ENCODE results near the gene NMNAT2. TPM values are rescaled to one million over a fixed set of nuclear protein-coding genes. Genes with fewer than 3 reads are reported as not detected.

NMNAT2 gene
- total and polyA plus RNA-seq, 2 of the 13 experiments (the other 11 are each of a cell fraction or from before 2014, with no cell fraction given): not detected

DNA sequence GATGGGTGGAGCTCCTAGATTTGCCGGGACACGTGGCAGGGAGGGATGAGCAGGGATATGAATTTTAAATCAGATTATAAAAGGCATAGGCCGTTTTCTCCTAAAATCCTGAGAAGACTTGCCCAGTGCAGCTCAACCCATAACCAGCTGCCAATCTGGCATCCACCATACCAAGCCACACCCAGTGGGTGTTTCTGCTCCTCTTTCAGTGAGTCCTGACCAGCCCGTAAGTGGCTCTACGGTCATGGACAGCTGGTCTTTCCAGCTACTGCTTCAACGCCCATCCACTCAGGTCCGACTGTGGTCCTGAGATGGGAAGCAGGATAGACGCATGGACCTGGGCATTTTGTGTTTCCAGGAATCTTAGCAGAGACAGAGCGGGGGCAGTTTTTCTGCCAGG lies 124.9 kb downstream of the NMNAT2 start:
- ChIA-PET CTCF (ENCODE audit: low intra/inter-chr PET ratio, low total read pairs) (no interaction called here), POLR2A (no interaction called here)
- Histone ChIP-seq H3K27me3 (ENCODE audit: control insufficient read depth in 1 of 2, insufficient read depth in 2 of 2, low read length in 2 of 2) (peaks cover 1 to 4% of the 10 kb centered on the region in 2 experiments; a peak in 3 of 5 replicates), H3K9me3 (ENCODE audit: low read length) (no peaks in the 10 kb centered on the region), H3K4me3 (replicated peaks in 1 of 3; ENCODE audit: insufficient read depth in 1 of 3, low read depth in 2 of 3, low read length in 3 of 3) (no peak overlapping the region), H2AFZ (ENCODE audit: low read length) (no peak overlapping the region), H3K36me3 (replicated peaks in 1 of 2; ENCODE audit: control insufficient read depth in 1 of 2, insufficient read depth in 2 of 2, low read length in 2 of 2) (no peaks in the 10 kb centered on the region), H4K20me1 (ENCODE audit: insufficient read depth, low read length) (no peaks in the 10 kb centered on the region), H3K9ac (ENCODE audit: insufficient read depth, low read depth, low read length) (no peak overlapping the region), H3K27ac (ENCODE audit: extremely low read length, insufficient read depth, low read length) (no peak overlapping the region), H3K4me2 (ENCODE audit: low read depth, low read length) (no peak overlapping the region), H3K4me1 (ENCODE audit: insufficient read depth, low read length) (no peaks in the 10 kb centered on the region), H3K79me2 (ENCODE audit: insufficient read depth, low read length) (no peaks in the 10 kb centered on the region)
- ATAC-seq: no peak
- FAIRE-seq: no peak
- 51% methylated on average over 9 of the region's 9 CpGs for WGBS (ENCODE audit: low lambda C conversion rate)
- in situ Hi-C loops (cut with HindIII; ENCODE audit: extremely low pct_ligation_motif_present, low pct_unique_long_range_greater_than_20kb): loop anchor here (25.0 kb wide), 1 partner anchor 269 kb away; no protein-coding TSS in a partner anchor
- intact Hi-C loops (cut with micrococcal nuclease; ENCODE audit: unreplicated experiment): no loop called here
- no peak for TF ChIP-seq XBP1 (CRISPR knock-in tag; IDR thresholded peaks at IDR 0.05)
- TF ChIP-seq ZNF317 (CRISPR knock-in tag; IDR thresholded peaks at IDR 0.05): no peak
- no peak for TF ChIP-seq ZBTB1 (CRISPR knock-in tag; IDR thresholded peaks at IDR 0.05; ENCODE audit: borderline replicate concordance)
- TF ChIP-seq HNRNPH1 (optimal IDR thresholded peaks at IDR 0.05; ENCODE audit: low read depth, low read length): no peak
- TF ChIP-seq RBFOX2 (IDR thresholded peaks at IDR 0.05; ENCODE audit: low read depth, low read length): no peak
- TF ChIP-seq HNRNPL (IDR thresholded peaks at IDR 0.05; ENCODE audit: low read depth, low read length): no peak
- no peak for TF ChIP-seq ZNF331 (CRISPR knock-in tag; IDR thresholded peaks at IDR 0.05)
- no peak for TF ChIP-seq SALL2 (CRISPR knock-in tag; IDR thresholded peaks at IDR 0.05)
- TF ChIP-seq, protein P1, sequence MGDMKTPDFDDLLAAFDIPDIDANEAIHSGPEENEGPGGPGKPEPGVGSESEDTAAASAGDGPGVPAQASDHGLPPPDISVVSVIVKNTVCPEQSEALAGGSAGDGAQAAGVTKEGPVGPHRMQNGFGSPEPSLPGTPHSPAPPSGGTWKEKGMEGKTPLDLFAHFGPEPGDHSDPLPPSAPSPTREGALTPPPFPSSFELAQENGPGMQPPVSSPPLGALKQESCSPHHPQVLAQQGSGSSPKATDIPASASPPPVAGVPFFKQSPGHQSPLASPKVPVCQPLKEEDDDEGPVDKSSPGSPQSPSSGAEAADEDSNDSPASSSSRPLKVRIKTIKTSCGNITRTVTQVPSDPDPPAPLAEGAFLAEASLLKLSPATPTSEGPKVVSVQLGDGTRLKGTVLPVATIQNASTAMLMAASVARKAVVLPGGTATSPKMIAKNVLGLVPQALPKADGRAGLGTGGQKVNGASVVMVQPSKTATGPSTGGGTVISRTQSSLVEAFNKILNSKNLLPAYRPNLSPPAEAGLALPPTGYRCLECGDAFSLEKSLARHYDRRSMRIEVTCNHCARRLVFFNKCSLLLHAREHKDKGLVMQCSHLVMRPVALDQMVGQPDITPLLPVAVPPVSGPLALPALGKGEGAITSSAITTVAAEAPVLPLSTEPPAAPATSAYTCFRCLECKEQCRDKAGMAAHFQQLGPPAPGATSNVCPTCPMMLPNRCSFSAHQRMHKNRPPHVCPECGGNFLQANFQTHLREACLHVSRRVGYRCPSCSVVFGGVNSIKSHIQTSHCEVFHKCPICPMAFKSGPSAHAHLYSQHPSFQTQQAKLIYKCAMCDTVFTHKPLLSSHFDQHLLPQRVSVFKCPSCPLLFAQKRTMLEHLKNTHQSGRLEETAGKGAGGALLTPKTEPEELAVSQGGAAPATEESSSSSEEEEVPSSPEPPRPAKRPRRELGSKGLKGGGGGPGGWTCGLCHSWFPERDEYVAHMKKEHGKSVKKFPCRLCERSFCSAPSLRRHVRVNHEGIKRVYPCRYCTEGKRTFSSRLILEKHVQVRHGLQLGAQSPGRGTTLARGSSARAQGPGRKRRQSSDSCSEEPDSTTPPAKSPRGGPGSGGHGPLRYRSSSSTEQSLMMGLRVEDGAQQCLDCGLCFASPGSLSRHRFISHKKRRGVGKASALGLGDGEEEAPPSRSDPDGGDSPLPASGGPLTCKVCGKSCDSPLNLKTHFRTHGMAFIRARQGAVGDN (CRISPR knock-in tag; IDR thresholded peaks at IDR 0.05): no peak
- no peak for TF ChIP-seq ARNTL (CRISPR knock-in tag; IDR thresholded peaks at IDR 0.05)
- DNase-seq (ENCODE audit: low spot score): no peak
- no TSS peak for BruUV-seq (replicated peaks)

All from HepG2 (cell line).